HepG2 (cell line): Measurements from ENCODE around the gene NECTIN2. TPM values are rescaled to one million over a fixed set of nuclear protein-coding genes. Genes with fewer than 3 reads are reported as not detected.
A peak's percentile ranks its signal among the peaks of the same experiment; 100 is the strongest.

Source experiments
- AHR ChIP-seq: IDR thresholded peaks from 2 replicates; pipeline ENCODE4 v1.6.1; 2018; ENCODE audit warnings: missing genetic modification reagents, missing compliant biosample characterization
- HDAC1 ChIP-seq: sonication (generic); formaldehyde crosslinking; IDR thresholded peaks from 2 replicates; pipeline ENCODE4 v1.5.1; 2020; ENCODE audit warnings: mild to moderate bottlenecking, missing genetic modification reagents
- IKZF1 ChIP-seq: fragments of 450-650 bp; IDR thresholded peaks from 2 replicates; pipeline ENCODE4 v1.7.1; 2016
- JDP2 ChIP-seq: sonication (generic); formaldehyde crosslinking; IDR thresholded peaks from 2 replicates; pipeline ENCODE4 v1.8.1; 2022; ENCODE audit warnings: missing genetic modification reagents, borderline replicate concordance
- NR2F2 ChIP-seq: IDR thresholded peaks from 2 replicates; pipeline ENCODE4 v1.6.1; 2012; ENCODE audit warnings: low read depth, inconsistent platforms, borderline replicate concordance
- SNAI1 ChIP-seq: sonication (generic); formaldehyde crosslinking; IDR thresholded peaks from 2 replicates; pipeline ENCODE4 v1.5.0; 2020; ENCODE audit warnings: mild to moderate bottlenecking, missing genetic modification reagents, borderline replicate concordance
- THYN1 ChIP-seq: sonication (generic); formaldehyde crosslinking; IDR thresholded peaks from 2 replicates; pipeline ENCODE4 v1.8.1; 2023; ENCODE audit warnings: low read depth, mild to moderate bottlenecking, moderate library complexity, missing genetic modification reagents, borderline replicate concordance
- TOE1 ChIP-seq: sonication (generic); formaldehyde crosslinking; IDR thresholded peaks from 2 replicates; pipeline ENCODE4 v1.4.0; 2020; ENCODE audit warnings: mild to moderate bottlenecking, missing genetic modification reagents
- ZFP62 ChIP-seq: sonication (generic); formaldehyde crosslinking; IDR thresholded peaks from 2 replicates; pipeline ENCODE4 v1.4.0; 2020; ENCODE audit warnings: missing genetic modification reagents
- ZNF780A ChIP-seq: sonication (generic); formaldehyde crosslinking; IDR thresholded peaks from 2 replicates; pipeline ENCODE4 v1.8.0; 2022; ENCODE audit warnings: mild to moderate bottlenecking, missing genetic modification reagents, moderate library complexity
- ZNF788 ChIP-seq: sonication (generic); formaldehyde crosslinking; IDR thresholded peaks from 2 replicates; pipeline ENCODE4 v1.5.0; 2020; ENCODE audit warnings: mild to moderate bottlenecking, missing genetic modification reagents, borderline replicate concordance
- polyA plus RNA-seq, 8 experiments: library from polyadenylated mRNA; depleted of rRNA in 3 of 8; stranded (reverse) in 7 of 8; unstranded in 1 of 8; fragments of >200 nt; fragmentation: Illumina TruSeq in 4 of 8; extraction: Trizol in 4 of 8; gene quantifications; 2 replicates each; pipeline versions ENCODE4 v1.2.1 to v1.2.3, GENCODE V29; 2011 to 2016; ENCODE audit warnings: low read depth in 4 of 8, missing spikeins in 1 of 8, mixed read lengths in 1 of 8; ENCODE audit not compliant: insufficient read depth in 1 of 8
- total RNA-seq, 5 experiments: library from RNA; depleted of rRNA; stranded (reverse); fragments of >200 nt; fragmentation: Illumina TruSeq; extraction: Trizol; gene quantifications; 2 replicates each; pipeline ENCODE4 v1.2.3, GENCODE V29; 2016; ENCODE audit warnings: low read depth in 1 of 5
- TF ChIP-seq, protein P1 (sequence below): sonication (generic); formaldehyde crosslinking; IDR thresholded peaks from 2 replicates; pipeline ENCODE4 v1.4.0; 2020; ENCODE audit warnings: missing genetic modification reagents, borderline replicate concordance
- TF ChIP-seq, protein P2 (sequence below): sonication (generic); formaldehyde crosslinking; IDR thresholded peaks from 2 replicates; pipeline ENCODE4 v1.9.0; 2021; ENCODE audit warnings: mild to moderate bottlenecking, missing genetic modification reagents
- TF ChIP-seq, protein P3 (sequence below): sonication (generic); formaldehyde crosslinking; IDR thresholded peaks from 2 replicates; pipeline ENCODE4 v1.5.1; 2020; ENCODE audit warnings: missing genetic modification reagents, mild to moderate bottlenecking, borderline replicate concordance
- TF ChIP-seq, protein P4 (sequence below): sonication (generic); formaldehyde crosslinking; IDR thresholded peaks from 2 replicates; pipeline ENCODE4 v1.4.0; 2020; ENCODE audit warnings: missing genetic modification reagents

The NECTIN2 gene
- total and polyA plus RNA-seq, 2 of the 13 experiments (the other 11 are each of a cell fraction or from before 2014, with no cell fraction given): 75.4 to 114 TPM

DNA sequence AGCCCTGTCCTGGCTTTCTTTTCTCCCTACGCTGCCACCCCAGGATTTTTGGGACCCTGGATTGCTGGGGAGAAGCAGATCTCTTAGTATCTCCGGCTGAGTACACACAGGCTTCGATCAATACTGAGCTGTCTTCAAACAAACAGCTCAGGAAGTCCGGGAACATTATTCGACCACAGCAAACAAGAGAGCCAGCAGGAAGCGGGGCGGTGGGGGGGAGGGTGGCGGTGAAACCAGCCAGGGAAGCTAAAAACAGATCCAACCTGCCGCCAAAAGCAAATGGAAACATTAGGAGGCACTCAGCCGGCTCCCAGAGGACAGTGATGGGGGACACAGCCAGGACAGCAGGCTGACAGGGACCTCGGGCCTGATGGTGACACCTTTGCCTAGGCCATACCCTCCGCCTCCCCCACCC is 49.4 kb upstream of the NECTIN2 start (continued):
- TF ChIP-seq, protein P1, sequence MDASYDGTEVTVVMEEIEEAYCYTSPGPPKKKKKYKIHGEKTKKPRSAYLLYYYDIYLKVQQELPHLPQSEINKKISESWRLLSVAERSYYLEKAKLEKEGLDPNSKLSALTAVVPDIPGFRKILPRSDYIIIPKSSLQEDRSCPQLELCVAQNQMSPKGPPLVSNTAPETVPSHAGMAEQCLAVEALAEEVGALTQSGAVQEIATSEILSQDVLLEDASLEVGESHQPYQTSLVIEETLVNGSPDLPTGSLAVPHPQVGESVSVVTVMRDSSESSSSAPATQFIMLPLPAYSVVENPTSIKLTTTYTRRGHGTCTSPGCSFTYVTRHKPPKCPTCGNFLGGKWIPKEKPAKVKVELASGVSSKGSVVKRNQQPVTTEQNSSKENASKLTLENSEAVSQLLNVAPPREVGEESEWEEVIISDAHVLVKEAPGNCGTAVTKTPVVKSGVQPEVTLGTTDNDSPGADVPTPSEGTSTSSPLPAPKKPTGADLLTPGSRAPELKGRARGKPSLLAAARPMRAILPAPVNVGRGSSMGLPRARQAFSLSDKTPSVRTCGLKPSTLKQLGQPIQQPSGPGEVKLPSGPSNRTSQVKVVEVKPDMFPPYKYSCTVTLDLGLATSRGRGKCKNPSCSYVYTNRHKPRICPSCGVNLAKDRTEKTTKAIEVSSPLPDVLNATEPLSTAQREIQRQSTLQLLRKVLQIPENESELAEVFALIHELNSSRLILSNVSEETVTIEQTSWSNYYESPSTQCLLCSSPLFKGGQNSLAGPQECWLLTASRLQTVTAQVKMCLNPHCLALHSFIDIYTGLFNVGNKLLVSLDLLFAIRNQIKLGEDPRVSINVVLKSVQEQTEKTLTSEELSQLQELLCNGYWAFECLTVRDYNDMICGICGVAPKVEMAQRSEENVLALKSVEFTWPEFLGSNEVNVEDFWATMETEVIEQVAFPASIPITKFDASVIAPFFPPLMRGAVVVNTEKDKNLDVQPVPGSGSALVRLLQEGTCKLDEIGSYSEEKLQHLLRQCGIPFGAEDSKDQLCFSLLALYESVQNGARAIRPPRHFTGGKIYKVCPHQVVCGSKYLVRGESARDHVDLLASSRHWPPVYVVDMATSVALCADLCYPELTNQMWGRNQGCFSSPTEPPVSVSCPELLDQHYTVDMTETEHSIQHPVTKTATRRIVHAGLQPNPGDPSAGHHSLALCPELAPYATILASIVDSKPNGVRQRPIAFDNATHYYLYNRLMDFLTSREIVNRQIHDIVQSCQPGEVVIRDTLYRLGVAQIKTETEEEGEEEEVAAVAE (CRISPR knock-in tag): 0 out of 2 replicates have a peak, but pooled peaks have one; percentile 50
- TF ChIP-seq SNAI1 (CRISPR knock-in tag) (0 out of 2 replicates have a peak, but pooled peaks have one; percentile 60), ZFP62 (CRISPR knock-in tag) (no peak), ZNF788 (CRISPR knock-in tag) (peak; percentile 41; the same call in 1 of the 2 replicates), TOE1 (CRISPR knock-in tag) (no peak), JDP2 (CRISPR knock-in tag) (no peak), THYN1 (CRISPR knock-in tag) (no peak), ZNF780A (CRISPR knock-in tag) (no peak), NR2F2 (peak; percentile 77; the same call in 1 of the 2 replicates), IKZF1 (no peak), HDAC1 (CRISPR knock-in tag) (peak; percentile 77), AHR (no peak)
- TF ChIP-seq, protein P2, sequence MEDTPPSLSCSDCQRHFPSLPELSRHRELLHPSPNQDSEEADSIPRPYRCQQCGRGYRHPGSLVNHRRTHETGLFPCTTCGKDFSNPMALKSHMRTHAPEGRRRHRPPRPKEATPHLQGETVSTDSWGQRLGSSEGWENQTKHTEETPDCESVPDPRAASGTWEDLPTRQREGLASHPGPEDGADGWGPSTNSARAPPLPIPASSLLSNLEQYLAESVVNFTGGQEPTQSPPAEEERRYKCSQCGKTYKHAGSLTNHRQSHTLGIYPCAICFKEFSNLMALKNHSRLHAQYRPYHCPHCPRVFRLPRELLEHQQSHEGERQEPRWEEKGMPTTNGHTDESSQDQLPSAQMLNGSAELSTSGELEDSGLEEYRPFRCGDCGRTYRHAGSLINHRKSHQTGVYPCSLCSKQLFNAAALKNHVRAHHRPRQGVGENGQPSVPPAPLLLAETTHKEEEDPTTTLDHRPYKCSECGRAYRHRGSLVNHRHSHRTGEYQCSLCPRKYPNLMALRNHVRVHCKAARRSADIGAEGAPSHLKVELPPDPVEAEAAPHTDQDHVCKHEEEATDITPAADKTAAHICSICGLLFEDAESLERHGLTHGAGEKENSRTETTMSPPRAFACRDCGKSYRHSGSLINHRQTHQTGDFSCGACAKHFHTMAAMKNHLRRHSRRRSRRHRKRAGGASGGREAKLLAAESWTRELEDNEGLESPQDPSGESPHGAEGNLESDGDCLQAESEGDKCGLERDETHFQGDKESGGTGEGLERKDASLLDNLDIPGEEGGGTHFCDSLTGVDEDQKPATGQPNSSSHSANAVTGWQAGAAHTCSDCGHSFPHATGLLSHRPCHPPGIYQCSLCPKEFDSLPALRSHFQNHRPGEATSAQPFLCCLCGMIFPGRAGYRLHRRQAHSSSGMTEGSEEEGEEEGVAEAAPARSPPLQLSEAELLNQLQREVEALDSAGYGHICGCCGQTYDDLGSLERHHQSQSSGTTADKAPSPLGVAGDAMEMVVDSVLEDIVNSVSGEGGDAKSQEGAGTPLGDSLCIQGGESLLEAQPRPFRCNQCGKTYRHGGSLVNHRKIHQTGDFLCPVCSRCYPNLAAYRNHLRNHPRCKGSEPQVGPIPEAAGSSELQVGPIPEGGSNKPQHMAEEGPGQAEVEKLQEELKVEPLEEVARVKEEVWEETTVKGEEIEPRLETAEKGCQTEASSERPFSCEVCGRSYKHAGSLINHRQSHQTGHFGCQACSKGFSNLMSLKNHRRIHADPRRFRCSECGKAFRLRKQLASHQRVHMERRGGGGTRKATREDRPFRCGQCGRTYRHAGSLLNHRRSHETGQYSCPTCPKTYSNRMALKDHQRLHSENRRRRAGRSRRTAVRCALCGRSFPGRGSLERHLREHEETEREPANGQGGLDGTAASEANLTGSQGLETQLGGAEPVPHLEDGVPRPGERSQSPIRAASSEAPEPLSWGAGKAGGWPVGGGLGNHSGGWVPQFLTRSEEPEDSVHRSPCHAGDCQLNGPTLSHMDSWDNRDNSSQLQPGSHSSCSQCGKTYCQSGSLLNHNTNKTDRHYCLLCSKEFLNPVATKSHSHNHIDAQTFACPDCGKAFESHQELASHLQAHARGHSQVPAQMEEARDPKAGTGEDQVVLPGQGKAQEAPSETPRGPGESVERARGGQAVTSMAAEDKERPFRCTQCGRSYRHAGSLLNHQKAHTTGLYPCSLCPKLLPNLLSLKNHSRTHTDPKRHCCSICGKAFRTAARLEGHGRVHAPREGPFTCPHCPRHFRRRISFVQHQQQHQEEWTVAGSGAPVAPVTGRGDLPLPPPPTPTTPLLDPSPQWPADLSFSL: no peak
- TF ChIP-seq, protein P3, sequence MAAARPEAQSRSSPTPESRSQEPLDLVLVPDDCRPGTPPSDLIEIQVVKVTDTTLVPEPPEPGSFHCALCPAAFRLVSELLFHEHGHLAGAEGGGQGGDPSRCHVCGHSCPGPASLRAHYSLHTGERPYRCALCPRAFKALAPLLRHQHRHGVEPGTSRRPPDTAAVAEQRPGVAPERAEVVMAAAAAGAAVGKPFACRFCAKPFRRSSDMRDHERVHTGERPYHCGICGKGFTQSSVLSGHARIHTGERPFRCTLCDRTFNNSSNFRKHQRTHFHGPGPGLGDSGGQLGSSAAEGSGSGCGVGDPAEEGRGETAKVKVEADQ (CRISPR knock-in tag): 0 out of 2 replicates have a peak, but pooled peaks have one; percentile 31
- TF ChIP-seq, protein P4, sequence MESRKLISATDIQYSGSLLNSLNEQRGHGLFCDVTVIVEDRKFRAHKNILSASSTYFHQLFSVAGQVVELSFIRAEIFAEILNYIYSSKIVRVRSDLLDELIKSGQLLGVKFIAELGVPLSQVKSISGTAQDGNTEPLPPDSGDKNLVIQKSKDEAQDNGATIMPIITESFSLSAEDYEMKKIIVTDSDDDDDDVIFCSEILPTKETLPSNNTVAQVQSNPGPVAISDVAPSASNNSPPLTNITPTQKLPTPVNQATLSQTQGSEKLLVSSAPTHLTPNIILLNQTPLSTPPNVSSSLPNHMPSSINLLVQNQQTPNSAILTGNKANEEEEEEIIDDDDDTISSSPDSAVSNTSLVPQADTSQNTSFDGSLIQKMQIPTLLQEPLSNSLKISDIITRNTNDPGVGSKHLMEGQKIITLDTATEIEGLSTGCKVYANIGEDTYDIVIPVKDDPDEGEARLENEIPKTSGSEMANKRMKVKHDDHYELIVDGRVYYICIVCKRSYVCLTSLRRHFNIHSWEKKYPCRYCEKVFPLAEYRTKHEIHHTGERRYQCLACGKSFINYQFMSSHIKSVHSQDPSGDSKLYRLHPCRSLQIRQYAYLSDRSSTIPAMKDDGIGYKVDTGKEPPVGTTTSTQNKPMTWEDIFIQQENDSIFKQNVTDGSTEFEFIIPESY (CRISPR knock-in tag): peak; percentile 26; the same call in 1 of the 2 replicates
